K562 (cell line): ENCODE measurements around the gene KAT7. TPM values are rescaled to one million over a fixed set of nuclear protein-coding genes. Genes with fewer than 3 reads are reported as not detected.

Source experiments
- ARHGAP35 ChIP-seq: fragments of 450-650 bp; IDR thresholded peaks from 2 replicates; pipeline ENCODE4 v1.6.1; 2018; ENCODE audit not compliant: partially characterized antibody
- CHD4 ChIP-seq: fragments of 200-600 bp; sonication (generic); IDR thresholded peaks from 3 replicates; pipeline ENCODE4 v1.6.1; 2012; ENCODE audit warnings: low read depth, mild to moderate bottlenecking, mixed read lengths, low read length, inconsistent platforms; ENCODE audit not compliant: insufficient read depth, insufficient replicate concordance, poor library complexity, severe bottlenecking
- EGR1 ChIP-seq: fragments of 450-650 bp; conservative IDR thresholded peaks from 2 replicates; pipeline ENCODE4 v1.6.1; 2017; ENCODE audit warnings: mild to moderate bottlenecking
- FOSL1 ChIP-seq: fragments of 200-800 bp; sonication (Bioruptor generic); conservative IDR thresholded peaks from 2 replicates; pipeline ENCODE4 v1.6.1; 2016; ENCODE audit warnings: missing genetic modification characterization, missing compliant biosample characterization
- MAZ ChIP-seq, 2 experiments: fragments of 450-650 bp in 1 of 2; sonication (generic) in 1 of 2; formaldehyde crosslinking; IDR thresholded peaks in 1 of 2; conservative IDR thresholded peaks in 1 of 2; 2 replicates each; pipeline versions ENCODE4 v1.4.0 to v1.5.0; 2020; ENCODE audit warnings: mild to moderate bottlenecking in 1 of 2, missing genetic modification reagents in 1 of 2
- MYC ChIP-seq, 2 experiments: fragments of 250-450 bp in 1 of 2; sonication (Bioruptor Pico) in 1 of 2; IDR thresholded peaks; 2 replicates each; pipeline versions ENCODE4 v1.5.1 to v1.6.1; 2012 to 2021; ENCODE audit warnings: low read depth in 2 of 2, borderline replicate concordance in 1 of 2, improper control_type of control experiment in 1 of 2, low read length in 1 of 2, mild to moderate bottlenecking in 1 of 2, moderate library complexity in 1 of 2
- PHF20 ChIP-seq: fragments of 450-650 bp; IDR thresholded peaks from 2 replicates; pipeline ENCODE4 v1.6.1; 2018; ENCODE audit not compliant: partially characterized antibody
- RB1 ChIP-seq: fragments of 450-650 bp; IDR thresholded peaks from 2 replicates; pipeline ENCODE4 v1.6.1; 2017; ENCODE audit warnings: low read depth, mild to moderate bottlenecking
- RBM34 ChIP-seq: fragments of 200-400 bp; formaldehyde crosslinking; IDR thresholded peaks from 2 replicates; pipeline ENCODE4 v1.6.1; 2018; ENCODE audit warnings: low read length, borderline replicate concordance; ENCODE audit not compliant: insufficient read depth
- SMAD3 ChIP-seq: fragments of 450-650 bp; formaldehyde crosslinking; conservative IDR thresholded peaks from 2 replicates; pipeline ENCODE4 v1.4.0; 2020; ENCODE audit warnings: mild to moderate bottlenecking
- STAT5B ChIP-seq: fragments of 250-450 bp; sonication (Bioruptor Pico); IDR thresholded peaks from 2 replicates; pipeline ENCODE4 v1.8.0; 2021; ENCODE audit warnings: mild to moderate bottlenecking, inconsistent platforms
- TAF7 ChIP-seq: fragments of 450-650 bp; IDR thresholded peaks from 2 replicates; pipeline ENCODE4 v1.6.1; 2016; ENCODE audit warnings: missing genetic modification characterization, missing compliant biosample characterization
- TFAP4 ChIP-seq: sonication (generic); formaldehyde crosslinking; IDR thresholded peaks from 2 replicates; pipeline ENCODE4 v1.8.0; 2022; ENCODE audit warnings: missing genetic modification reagents, mild to moderate bottlenecking, moderate library complexity, borderline replicate concordance
- YBX1 ChIP-seq: fragments of 450-650 bp; IDR thresholded peaks from 2 replicates; pipeline ENCODE4 v1.7.1; 2016; ENCODE audit warnings: mild to moderate bottlenecking
- ZBTB17 ChIP-seq: fragments of 450-650 bp; formaldehyde crosslinking; IDR thresholded peaks from 2 replicates; pipeline ENCODE4 v1.4.0; 2020; ENCODE audit warnings: mild to moderate bottlenecking
- ZNF609 ChIP-seq: sonication (generic); formaldehyde crosslinking; IDR thresholded peaks from 2 replicates; pipeline ENCODE4 v1.8.1; 2023; ENCODE audit warnings: missing genetic modification reagents, mild to moderate bottlenecking, borderline replicate concordance
- polyA plus RNA-seq, 8 experiments: library from polyadenylated mRNA; depleted of rRNA in 4 of 8; stranded (reverse) in 5 of 8; unstranded in 3 of 8; fragments of >200 nt; fragmentation: Nextera tagmentation in 2 of 8; fragmentation: Illumina TruSeq in 1 of 8; extraction: Ambion mirVana in 2 of 8; extraction: Trizol in 1 of 8; gene quantifications; 2 replicates each; pipeline versions ENCODE4 v1.2.1 to v1.2.3, GENCODE V29; 2011 to 2014; ENCODE audit warnings: inconsistent platforms in 1 of 8, missing spikeins in 1 of 8
- total RNA-seq, 7 experiments: library from RNA; depleted of rRNA in 6 of 7; stranded (reverse); fragments of >200 nt in 6 of 7; fragmentation: Illumina TruSeq in 2 of 7; extraction: Trizol in 2 of 7; gene quantifications; 2 replicates each; pipeline versions ENCODE4 v1.2.1 to v1.2.3, GENCODE V29; 2011 to 2021; ENCODE audit warnings: low replicate concordance in 1 of 7
- TF ChIP-seq, protein P1 (sequence below): sonication (generic); formaldehyde crosslinking; IDR thresholded peaks from 2 replicates; pipeline ENCODE4 v1.8.1; 2023; ENCODE audit warnings: mild to moderate bottlenecking, missing genetic modification reagents
- TF ChIP-seq, protein P2 (sequence below): sonication (generic); formaldehyde crosslinking; IDR thresholded peaks from 2 replicates; pipeline ENCODE4 v1.8.1; 2023; ENCODE audit warnings: mild to moderate bottlenecking, missing genetic modification reagents

KAT7 gene
- total and polyA plus RNA-seq, 9 of the 15 experiments (the other 6 are each of a cell fraction or from before 2014, with no cell fraction given), result 10.8 to 57.3 (median 34.8) TPM

DNA sequence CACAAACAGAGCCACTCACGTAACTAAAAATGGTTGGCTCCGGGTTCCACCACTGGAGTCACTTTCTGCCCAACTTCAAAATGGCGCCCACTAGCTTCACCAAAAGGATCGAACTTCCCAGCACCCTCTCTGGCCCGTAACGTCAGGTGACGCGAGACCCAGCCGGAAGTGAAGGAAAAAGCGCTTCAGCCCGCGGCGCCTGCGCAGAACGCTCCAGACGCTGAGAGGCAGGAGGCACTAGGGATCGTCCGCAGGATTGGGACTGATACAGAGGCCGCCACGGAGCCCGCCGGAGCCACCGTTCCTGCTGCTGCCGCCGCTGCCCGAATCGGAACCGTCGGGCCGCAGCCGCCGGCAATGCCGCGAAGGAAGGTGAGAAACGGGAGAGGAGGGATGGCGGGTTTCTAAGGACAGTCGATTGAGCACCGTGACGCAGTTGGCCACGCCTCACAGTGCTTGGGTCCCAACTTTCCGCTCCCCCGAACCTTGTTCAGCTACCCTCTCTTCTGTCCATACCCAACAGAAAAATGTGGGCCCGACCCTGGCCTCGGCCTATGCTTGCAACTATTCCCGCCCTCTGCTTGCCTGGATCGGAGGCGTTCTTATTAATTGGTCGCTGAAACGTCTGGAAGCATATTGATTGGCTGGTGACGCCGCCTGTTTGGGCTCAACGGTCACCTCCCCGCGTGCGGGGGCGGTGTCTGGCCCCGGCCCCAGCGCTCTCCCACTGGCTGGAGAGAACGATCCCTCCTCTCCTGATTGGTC, at the start of gene KAT7 (continued):
- TF ChIP-seq CHD4 (no peak), ZBTB17 (CRISPR knock-in tag) (peak; percentile 76), MAZ (CRISPR knock-in tag; conservative IDR thresholded peaks at IDR 0.05 in 1 of 2, IDR thresholded peaks at IDR 0.05 in 1 of 2) (peak in 1 of 2 experiments; percentile 60; a peak in 3 of 4 replicates), MYC (IDR thresholded peaks at IDR 0.05; ENCODE audit: low read depth, low read length) (peak; percentile 63), MYC (CRISPR knock-in tag; IDR thresholded peaks at IDR 0.05; ENCODE audit: borderline replicate concordance, low read depth) (0 out of 2 replicates have a peak, but pooled peaks have one; percentile 31), FOSL1 (tag) (no peak), SMAD3 (peak; percentile 72; the same call in 1 of the 2 replicates), RB1 (peak; percentile 70), TAF7 (tag) (peak; percentile 90), ARHGAP35 (no peak), PHF20 (peak; percentile 78), TFAP4 (peak; percentile 78), STAT5B (CRISPR knock-in tag) (no peak), YBX1 (no peak), EGR1 (peak; percentile 100), RBM34 (no peak), ZNF609 (CRISPR knock-in tag) (peak; percentile 4; the same call in 1 of the 2 replicates)
- TF ChIP-seq, protein P1, sequence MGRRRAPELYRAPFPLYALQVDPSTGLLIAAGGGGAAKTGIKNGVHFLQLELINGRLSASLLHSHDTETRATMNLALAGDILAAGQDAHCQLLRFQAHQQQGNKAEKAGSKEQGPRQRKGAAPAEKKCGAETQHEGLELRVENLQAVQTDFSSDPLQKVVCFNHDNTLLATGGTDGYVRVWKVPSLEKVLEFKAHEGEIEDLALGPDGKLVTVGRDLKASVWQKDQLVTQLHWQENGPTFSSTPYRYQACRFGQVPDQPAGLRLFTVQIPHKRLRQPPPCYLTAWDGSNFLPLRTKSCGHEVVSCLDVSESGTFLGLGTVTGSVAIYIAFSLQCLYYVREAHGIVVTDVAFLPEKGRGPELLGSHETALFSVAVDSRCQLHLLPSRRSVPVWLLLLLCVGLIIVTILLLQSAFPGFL (CRISPR knock-in tag), result no peak
- TF ChIP-seq, protein P2, sequence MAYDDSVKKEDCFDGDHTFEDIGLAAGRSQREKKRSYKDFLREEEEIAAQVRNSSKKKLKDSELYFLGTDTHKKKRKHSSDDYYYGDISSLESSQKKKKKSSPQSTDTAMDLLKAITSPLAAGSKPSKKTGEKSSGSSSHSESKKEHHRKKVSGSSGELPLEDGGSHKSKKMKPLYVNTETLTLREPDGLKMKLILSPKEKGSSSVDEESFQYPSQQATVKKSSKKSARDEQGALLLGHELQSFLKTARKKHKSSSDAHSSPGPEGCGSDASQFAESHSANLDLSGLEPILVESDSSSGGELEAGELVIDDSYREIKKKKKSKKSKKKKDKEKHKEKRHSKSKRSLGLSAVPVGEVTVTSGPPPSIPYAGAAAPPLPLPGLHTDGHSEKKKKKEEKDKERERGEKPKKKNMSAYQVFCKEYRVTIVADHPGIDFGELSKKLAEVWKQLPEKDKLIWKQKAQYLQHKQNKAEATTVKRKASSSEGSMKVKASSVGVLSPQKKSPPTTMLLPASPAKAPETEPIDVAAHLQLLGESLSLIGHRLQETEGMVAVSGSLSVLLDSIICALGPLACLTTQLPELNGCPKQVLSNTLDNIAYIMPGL (CRISPR knock-in tag), result 0 out of 2 replicates have a peak, but pooled peaks have one; percentile 51
